GM23248 (cell line): ENCODE data around the gene STAT6. TPM values are rescaled to one million over a fixed set of nuclear protein-coding genes. Genes with fewer than 3 reads are reported as not detected.
A peak's percentile ranks its signal among the peaks of the same experiment; 100 is the strongest.

Source experiments
- DNase-seq: peaks from one replicate; pipeline ENCODE4 v3.0.0-alpha.2; 2015
- H2AFZ ChIP-seq: fragments of 200-600 bp; sonication (generic); 2 replicates; pipeline ENCODE4 v1.6.1; 2016; ENCODE audit warnings: antibody characterized with exemption
- H3F3A ChIP-seq: fragments of 200-600 bp; sonication (generic); 2 replicates; pipeline ENCODE4 v1.6.1; 2016; ENCODE audit warnings: mild to moderate bottlenecking, antibody characterized with exemption, mixed run types; ENCODE audit not compliant: insufficient read depth
- H3K27ac ChIP-seq: fragments of 200-600 bp; sonication (generic); 2 replicates; pipeline ENCODE4 v1.5.1; 2016; ENCODE audit warnings: mild to moderate bottlenecking
- H3K27me3 ChIP-seq: fragments of 200-600 bp; sonication (generic); replicated peaks from 2 replicates; pipeline ENCODE4 v1.6.1; 2016; ENCODE audit warnings: mild to moderate bottlenecking; ENCODE audit not compliant: insufficient read depth
- H3K36me3 ChIP-seq: fragments of 200-600 bp; sonication (generic); 2 replicates; pipeline ENCODE4 v1.6.1; 2016; ENCODE audit warnings: low read depth, mild to moderate bottlenecking
- H3K4me1 ChIP-seq: fragments of 200-600 bp; sonication (generic); 2 replicates; pipeline ENCODE4 v1.6.1; 2016; ENCODE audit warnings: mild to moderate bottlenecking; ENCODE audit not compliant: insufficient read depth
- H3K4me2 ChIP-seq: fragments of 200-600 bp; sonication (generic); one replicate; pipeline ENCODE4 v1.6.1; 2016; ENCODE audit warnings: mild to moderate bottlenecking; ENCODE audit not compliant: unreplicated experiment
- H3K4me3 ChIP-seq: fragments of 200-600 bp; sonication (generic); 2 replicates; pipeline ENCODE4 v1.5.1; 2016; ENCODE audit warnings: mild to moderate bottlenecking
- H3K79me2 ChIP-seq: fragments of 200-600 bp; sonication (generic); 2 replicates; pipeline ENCODE4 v1.6.1; 2016; ENCODE audit warnings: mild to moderate bottlenecking; ENCODE audit not compliant: insufficient read depth
- H3K9ac ChIP-seq: fragments of 200-600 bp; sonication (generic); 2 replicates; pipeline ENCODE4 v1.6.1; 2016; ENCODE audit warnings: mild to moderate bottlenecking
- H3K9me2 ChIP-seq: fragments of 200-600 bp; sonication (generic); 2 replicates; pipeline ENCODE4 v1.6.1; 2016; ENCODE audit warnings: mixed run types, mild to moderate bottlenecking, moderate library complexity; ENCODE audit not compliant: insufficient read depth
- H3K9me3 ChIP-seq: fragments of 200-600 bp; sonication (generic); one replicate; pipeline ENCODE4 v1.6.1; 2017; ENCODE audit warnings: low read depth
- H4K20me1 ChIP-seq: fragments of 200-600 bp; sonication (generic); 2 replicates; pipeline ENCODE4 v1.6.0; 2016; ENCODE audit not compliant: insufficient read depth
- EZH2 ChIP-seq: fragments of 200-600 bp; sonication (generic); IDR thresholded peaks from 2 replicates; pipeline ENCODE4 v1.6.1; 2018; ENCODE audit warnings: antibody characterized with exemption, mild to moderate bottlenecking; ENCODE audit not compliant: insufficient read depth, poor library complexity, severe bottlenecking
- EZH2phosphoT487 ChIP-seq: fragments of 200-600 bp; sonication (generic); IDR thresholded peaks from 2 replicates; pipeline ENCODE4 v1.6.1; 2018; ENCODE audit warnings: antibody characterized with exemption, moderate library complexity, mild to moderate bottlenecking, low read depth; ENCODE audit not compliant: insufficient read depth
- WGBS, 2 experiments: methylation state at CpG; one replicate each; pipeline ENCODE4 v1.1.6; 2015 to 2017; ENCODE audit warnings: low lambda C conversion rate in 2 of 2, low coverage in 1 of 2; ENCODE audit errors: missing lambda C conversion rate in 2 of 2; 5-methylcytosine and 5-hydroxymethylcytosine counted together
- in situ Hi-C: fragments of 300-500 bp; cut with MboI; formaldehyde crosslinking; loops from 2 replicates; pipeline ENCODE4 v1.15.0; 2020
- polyA plus RNA-seq: library from polyadenylated mRNA; unstranded; fragments of >200 nt; fragmentation: Nextera tagmentation; extraction: Ambion mirVana; gene quantifications from 2 replicates; pipeline ENCODE4 v1.2.1, GENCODE V29; 2016
- total RNA-seq: library from RNA; depleted of rRNA; stranded (reverse); fragments of >200 nt; shearing (Covaris generic); gene quantifications from 2 replicates; pipeline ENCODE4 v1.2.3, GENCODE V29; 2014

Gene STAT6
- total and polyA plus RNA-seq, 2 experiments from 2014 or later, result 70.7 to 103 TPM

GRCh38 chr12:57129321-57129842 is 18.2 kb upstream of the STAT6 start:
- H3K9ac ChIP-seq, result peak overlapping the region; percentile 90
- DNase-seq, result peak; percentile 59
- no peaks in the 10 kb centered on the region for H3K27me3 ChIP-seq
- no peaks in the 10 kb centered on the region for H4K20me1 ChIP-seq
- no peaks in the 10 kb centered on the region for H3K9me3 ChIP-seq
- TF ChIP-seq EZH2phosphoT487 (no peak), EZH2 (no peak)
- peaks cover 40% of the 10 kb centered on the region for H3K4me1 ChIP-seq
- H3K9me2 ChIP-seq, result no peaks in the 10 kb centered on the region
- peak overlapping the region; percentile 90 for H3K4me2 ChIP-seq
- peaks cover 58% of the 10 kb centered on the region for H3K79me2 ChIP-seq
- H3F3A ChIP-seq, result peaks cover 53% of the 10 kb centered on the region
- H3K27ac ChIP-seq, result peak overlapping the region; percentile 89
- WGBS, 2 experiments, result 0% methylated on average over 6 to 12 of the region's 12 CpGs
- peak overlapping the region; percentile 90 for H3K4me3 ChIP-seq
- H3K36me3 ChIP-seq, result no peaks in the 10 kb centered on the region
- in situ Hi-C loops, result no loop called here
- H2AFZ ChIP-seq, result no peak overlapping the region

- peaks cover 49% of the 10 kb centered on the region for H3F3A ChIP-seq
- H3K9ac ChIP-seq, result peak overlapping the region; percentile 90
- H2AFZ ChIP-seq, result no peak overlapping the region
- DNase-seq, result peak; percentile 41
- WGBS, 2 experiments, result 0 to 2% methylated on average over 13 to 35 of the region's 35 CpGs
- H3K4me3 ChIP-seq, result peak overlapping the region; percentile 90
- H3K9me3 ChIP-seq, result no peaks in the 10 kb centered on the region
- peak overlapping the region; percentile 90 for H3K4me2 ChIP-seq
- peak overlapping the region; percentile 89 for H3K27ac ChIP-seq
- H3K36me3 ChIP-seq, result no peaks in the 10 kb centered on the region
- H4K20me1 ChIP-seq, result no peaks in the 10 kb centered on the region
- no peaks in the 10 kb centered on the region for H3K27me3 ChIP-seq
- in situ Hi-C loops, result no loop called here
- H3K4me1 ChIP-seq, result peaks cover 33% of the 10 kb centered on the region
- no peaks in the 10 kb centered on the region for H3K9me2 ChIP-seq
- H3K79me2 ChIP-seq, result peaks cover 51% of the 10 kb centered on the region
- TF ChIP-seq EZH2phosphoT487 (no peak), EZH2 (no peak)
These were observed 17.5 kb upstream of the STAT6 start for GRCh38 chr12:57128519-57129247.

GRCh38 chr12:57127726-57128518 is 16.8 kb upstream of the STAT6 start, which contains the start of gene LRP1:
LRP1 (plus strand) TSS chr12:57128483; CDS start chr12:57128965, 482 bp downstream.
- TF ChIP-seq EZH2 (no peak), EZH2phosphoT487 (no peak)
- Histone ChIP-seq H2AFZ (peak within 1 kb of the TSS; percentile 78), H3K79me2 (peaks cover 45% of the 10 kb centered on the region), H3K27ac (peak within 1 kb of the TSS; percentile 89), H3K9me3 (no peaks in the 10 kb centered on the region), H3K9me2 (no peaks in the 10 kb centered on the region), H3K36me3 (no peaks in the 10 kb centered on the region), H3K4me1 (peaks cover 31% of the 10 kb centered on the region), H3F3A (peaks cover 46% of the 10 kb centered on the region), H4K20me1 (no peaks in the 10 kb centered on the region), H3K9ac (peak within 1 kb of the TSS; percentile 90), H3K4me2 (peak within 1 kb of the TSS; percentile 90), H3K27me3 (no peaks in the 10 kb centered on the region), H3K4me3 (peak within 1 kb of the TSS; percentile 90)
- WGBS, 2 experiments, result 1 to 2% methylated on average over 20 to 57 of the region's 57 CpGs
- peak; percentile 91 for DNase-seq
- in situ Hi-C loops, result no loop called here

GRCh38 chr12:57127101-57127725 is 16.1 kb upstream of the STAT6 start:
- Histone ChIP-seq H3K79me2 (peaks cover 38% of the 10 kb centered on the region), H3K4me3 (peak overlapping the region; percentile 90), H3F3A (peaks cover 39% of the 10 kb centered on the region), H3K4me1 (peaks cover 24% of the 10 kb centered on the region), H3K27ac (peak overlapping the region; percentile 89), H3K27me3 (no peaks in the 10 kb centered on the region), H3K9me3 (no peaks in the 10 kb centered on the region), H2AFZ (peak overlapping the region; percentile 78), H3K9ac (peak overlapping the region; percentile 90), H3K4me2 (peak overlapping the region; percentile 88), H4K20me1 (no peaks in the 10 kb centered on the region), H3K36me3 (no peaks in the 10 kb centered on the region), H3K9me2 (no peaks in the 10 kb centered on the region)
- 4% methylated on average over 25 to 26 of the region's 26 CpGs for WGBS, 2 experiments
- TF ChIP-seq EZH2 (no peak), EZH2phosphoT487 (no peak)
- in situ Hi-C loops, result no loop called here
- DNase-seq, result peak; percentile 70
